ENCODE measurements around the gene KRT76.
"Not testable (repeated sequence)": the region's sequence is repeated elsewhere in the genome, so short reads cannot be mapped to it uniquely, and the experiment has no call there.

KRT76 gene

DNA sequence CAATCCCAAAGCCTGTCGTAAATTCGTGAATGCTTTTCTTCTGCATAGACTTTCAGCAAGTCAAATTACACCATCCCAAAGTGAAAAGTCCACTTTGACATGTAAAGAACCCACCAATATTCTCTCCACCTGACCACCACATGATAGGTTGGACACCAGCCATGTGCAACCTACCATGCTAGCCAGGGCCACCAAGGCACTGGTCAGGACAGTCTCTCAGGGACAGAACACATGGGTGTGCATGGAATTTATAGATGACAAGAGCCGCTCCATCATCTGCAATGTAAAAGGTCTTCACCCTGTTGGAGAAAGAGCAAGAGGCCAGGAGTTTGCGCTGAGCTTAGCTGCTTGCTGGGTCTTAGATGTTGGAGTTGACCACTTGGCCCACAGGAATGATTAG, 5.4 kb upstream of the KRT76 start:
- DNase-seq (ENCODE audit: low read depth in 1 of 2, low spot score in 1 of 2): no peak

DNA sequence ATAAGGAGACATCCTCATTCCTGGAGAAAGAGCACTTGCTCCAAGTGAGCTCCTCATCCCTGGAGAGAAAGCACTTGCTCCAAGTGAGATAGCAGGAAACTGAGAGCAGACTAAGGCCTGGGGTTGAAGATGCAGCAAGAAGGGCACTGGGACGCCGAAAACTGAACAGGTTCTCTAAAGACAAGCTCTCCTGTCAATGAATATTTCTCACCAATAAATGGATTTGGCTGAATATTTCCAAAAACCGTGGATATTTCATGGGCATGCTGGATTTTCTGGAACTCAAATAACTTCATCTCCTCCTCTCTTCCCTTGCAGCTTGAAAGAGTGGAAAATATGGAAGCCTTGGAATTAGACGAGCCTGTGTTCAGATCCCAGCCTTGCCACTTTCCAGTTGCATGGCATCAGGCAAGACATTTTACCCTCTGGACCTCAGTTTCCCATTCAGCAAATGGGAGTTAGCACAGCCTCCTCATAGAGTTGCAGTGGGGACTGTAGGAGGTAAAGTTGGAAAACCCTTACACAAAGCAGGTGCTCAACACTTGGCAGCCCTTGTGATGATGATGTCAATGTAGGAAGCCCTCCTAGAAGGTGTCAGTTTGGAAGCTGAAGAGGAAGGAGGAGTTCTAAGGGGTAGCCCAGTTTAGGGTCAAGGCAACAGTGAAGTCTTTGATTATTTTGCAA, 4.4 kb upstream of the KRT76 start:
- DNase-seq (ENCODE audit: low read depth in 1 of 2, low spot score in 1 of 2): no peak

DNA sequence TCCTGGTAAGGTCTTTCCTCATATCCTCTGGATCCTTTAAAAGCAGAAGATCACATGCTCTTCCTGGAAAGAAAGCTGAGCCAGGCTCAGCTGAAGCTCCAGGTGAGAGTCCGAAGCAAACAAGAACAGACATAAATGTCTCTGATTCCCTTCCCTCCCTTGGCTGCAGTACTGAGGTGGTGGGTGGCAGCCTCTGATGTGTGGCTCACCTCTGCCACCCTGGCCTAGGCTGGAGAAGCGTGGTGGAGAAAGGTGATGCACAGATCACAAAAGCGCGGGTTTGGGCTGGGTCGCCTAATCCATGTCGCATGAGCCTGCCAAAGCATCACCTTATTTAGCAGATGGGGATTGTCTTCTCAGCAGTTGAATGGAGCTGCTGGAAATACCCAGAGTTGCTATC, 2.8 kb upstream of the KRT76 start:
- no peak for DNase-seq (ENCODE audit: low read depth in 1 of 2, low spot score in 1 of 2)

DNA sequence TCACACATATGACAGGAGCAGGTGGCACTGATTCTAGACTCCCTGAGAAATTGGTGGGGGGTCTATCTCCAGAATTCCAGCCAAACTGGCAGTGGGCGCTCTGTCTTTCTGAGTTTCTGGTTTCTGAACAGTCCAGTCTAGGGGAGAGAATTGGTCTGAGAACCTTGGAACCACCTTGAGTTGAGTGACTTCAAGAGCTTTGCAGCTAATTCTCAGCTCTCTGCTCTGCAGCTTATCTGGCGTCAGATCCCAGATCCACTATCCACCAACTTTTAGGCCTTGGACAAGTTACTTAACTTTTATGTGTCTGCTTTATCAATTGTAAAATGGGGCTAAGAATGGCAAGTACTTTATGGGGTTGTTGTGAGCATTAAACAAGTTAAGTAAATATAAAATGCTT, 1.7 kb upstream of the KRT76 start:
- no peak for DNase-seq (ENCODE audit: low read depth in 1 of 2, low spot score in 1 of 2)

DNA sequence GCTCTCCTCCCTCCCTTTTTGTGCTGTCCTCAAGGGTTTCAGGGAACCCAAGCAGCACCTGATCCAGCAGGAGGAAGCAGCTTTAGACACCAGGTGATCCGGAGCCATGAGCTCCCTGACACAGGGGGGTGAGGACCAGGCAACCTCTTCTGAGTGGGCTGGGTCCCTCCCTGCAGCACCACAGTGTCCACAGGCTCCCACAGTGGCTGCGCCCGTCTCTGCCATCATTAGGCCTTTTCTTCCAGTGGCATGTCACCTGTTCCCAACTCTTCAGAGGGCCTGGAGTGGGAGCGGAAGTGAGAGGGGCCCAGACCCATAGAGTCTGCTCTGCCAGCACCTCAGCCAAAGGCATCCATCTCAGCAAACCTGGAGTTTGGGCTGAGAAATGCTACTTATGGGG, 421 bp upstream of the KRT76 start:
- DNase-seq (ENCODE audit: low read depth in 1 of 2, low spot score in 1 of 2): no peak

DNA sequence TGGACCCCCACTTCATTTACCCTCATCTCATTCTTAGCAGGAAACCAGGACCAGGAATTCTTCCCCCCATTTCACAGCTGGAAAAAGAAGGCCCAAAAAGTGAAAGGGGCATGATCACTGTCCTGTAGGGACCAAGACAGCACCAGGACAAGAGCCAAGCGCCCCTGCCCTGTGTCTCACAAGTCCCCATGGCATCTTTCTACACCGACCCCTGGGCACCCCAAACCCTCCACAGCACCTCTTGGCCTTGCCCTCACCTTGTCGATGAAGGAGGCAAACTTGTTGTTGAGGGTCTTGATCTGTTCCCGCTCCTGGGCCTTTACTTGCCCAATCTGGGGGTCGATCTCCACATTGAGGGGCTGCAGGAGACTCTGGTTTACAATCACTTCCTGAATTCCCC, 710 bp downstream of the KRT76 start:
- DNase-seq (ENCODE audit: low read depth in 1 of 2, low spot score in 1 of 2): no peak

DNA sequence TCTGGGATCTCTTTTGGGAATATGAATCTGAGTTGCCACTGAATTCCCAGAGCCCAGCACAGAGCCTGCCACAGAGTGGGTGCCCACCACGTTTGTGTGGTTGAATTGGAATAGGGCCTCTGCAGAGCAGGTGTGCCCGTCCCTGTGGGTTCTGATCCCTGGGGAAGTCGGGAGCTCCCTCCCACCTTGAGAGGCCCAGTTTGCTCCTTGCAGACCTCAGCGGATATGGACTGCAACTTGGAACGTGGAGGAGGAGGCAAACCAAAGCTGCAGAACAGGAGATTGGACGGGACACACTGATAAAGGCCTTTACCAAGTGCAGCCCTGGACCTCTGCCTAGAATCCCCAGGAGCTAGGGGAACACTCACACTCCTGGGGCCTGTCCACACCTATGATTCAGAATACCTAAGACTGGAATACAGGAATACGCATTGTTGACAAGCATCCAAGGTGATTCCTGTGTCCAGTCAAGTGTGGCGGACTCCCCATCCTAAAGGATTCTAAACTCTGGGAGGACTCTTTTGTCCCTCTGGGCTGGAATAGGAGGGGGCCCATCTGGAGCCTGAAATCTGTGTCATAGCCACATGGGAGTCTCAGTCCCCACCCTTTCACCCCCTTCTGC, 2.4 kb downstream of the KRT76 start:
- no peak for DNase-seq (ENCODE audit: low read depth in 1 of 2, low spot score in 1 of 2)

DNA sequence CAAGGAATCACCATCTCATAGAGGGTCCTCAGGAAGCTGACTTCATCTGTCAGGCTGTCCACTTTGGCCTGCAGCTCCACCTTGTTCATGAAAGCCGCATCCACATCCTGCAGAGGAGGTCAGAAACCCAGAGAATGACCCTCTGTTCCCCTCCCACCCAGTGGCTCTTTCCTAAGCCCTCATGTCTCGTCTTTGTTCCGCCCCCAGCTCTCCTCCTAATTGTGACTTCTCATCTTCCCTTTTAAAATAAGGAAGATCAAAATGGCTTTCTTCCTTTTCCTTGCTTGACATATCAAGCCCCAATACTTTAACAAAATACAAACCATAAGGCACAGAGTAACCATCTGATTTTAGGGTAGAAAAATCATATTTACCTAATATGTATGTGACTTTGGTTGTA, 4.4 kb downstream of the KRT76 start:
- no peak for DNase-seq (ENCODE audit: low read depth in 1 of 2, low spot score in 1 of 2)

DNA sequence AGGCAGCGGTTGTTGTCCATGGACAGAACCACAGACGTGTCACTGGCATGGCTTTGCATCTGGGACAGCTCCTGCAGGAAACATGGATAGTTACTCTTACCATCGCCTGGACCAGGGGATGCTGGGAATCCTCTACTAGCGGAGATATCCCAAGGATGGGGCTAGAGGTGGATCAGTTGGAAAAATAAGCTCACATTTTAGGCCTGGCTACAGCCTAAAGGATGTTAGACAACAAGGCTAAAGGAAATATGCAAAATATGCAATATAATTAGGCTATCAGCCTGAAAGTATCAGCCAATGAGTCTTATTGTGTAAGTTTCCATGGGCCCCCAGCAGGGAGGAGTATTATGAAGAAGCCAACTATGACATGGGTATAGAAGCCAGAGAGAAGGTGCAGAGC, 5.0 kb downstream of the KRT76 start:
- no peak for DNase-seq (ENCODE audit: low read depth in 1 of 2, low spot score in 1 of 2)

DNA sequence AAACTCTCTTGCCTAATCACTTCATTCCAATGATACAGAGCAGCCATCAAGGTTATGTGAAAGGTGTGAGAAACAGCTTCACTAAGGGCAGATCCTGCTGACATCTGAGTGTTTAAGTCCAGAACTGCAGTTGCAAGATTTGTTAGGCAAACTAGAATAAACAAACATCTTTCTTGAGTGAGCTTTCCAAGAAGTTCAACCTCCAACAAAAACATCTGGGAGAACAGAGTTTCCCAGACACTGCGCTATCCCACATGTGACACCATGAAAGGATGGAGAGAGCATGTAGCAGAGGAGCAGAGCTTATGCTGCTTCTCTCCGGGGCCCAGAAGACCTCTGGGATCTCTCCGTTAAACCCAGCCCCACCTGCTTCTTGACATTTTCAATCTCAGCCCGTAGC, 5.6 kb downstream of the KRT76 start:
- no peak for DNase-seq (ENCODE audit: low read depth in 1 of 2, low spot score in 1 of 2)

DNA sequence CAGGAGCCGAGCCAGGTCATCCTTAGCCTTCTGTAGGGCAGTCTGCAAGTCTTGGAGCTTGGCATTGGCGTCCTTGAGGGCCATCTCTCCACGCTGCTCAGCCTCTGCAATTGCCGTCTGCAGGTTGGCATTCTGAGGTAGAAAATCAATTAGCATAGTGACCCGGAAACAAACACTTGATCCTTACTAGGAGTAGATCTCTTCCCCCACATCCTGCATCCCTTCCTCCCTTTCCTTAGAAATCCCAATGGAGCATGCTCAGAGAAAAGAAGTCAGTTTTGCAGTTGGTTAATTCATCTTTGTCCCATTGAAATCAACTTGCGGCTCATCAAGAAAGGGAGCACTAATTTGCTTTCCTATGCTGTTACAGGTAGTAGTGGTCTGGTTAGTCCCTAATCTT, 6.1 kb downstream of the KRT76 start:
- no peak for DNase-seq (ENCODE audit: low read depth in 1 of 2, low spot score in 1 of 2)

DNA sequence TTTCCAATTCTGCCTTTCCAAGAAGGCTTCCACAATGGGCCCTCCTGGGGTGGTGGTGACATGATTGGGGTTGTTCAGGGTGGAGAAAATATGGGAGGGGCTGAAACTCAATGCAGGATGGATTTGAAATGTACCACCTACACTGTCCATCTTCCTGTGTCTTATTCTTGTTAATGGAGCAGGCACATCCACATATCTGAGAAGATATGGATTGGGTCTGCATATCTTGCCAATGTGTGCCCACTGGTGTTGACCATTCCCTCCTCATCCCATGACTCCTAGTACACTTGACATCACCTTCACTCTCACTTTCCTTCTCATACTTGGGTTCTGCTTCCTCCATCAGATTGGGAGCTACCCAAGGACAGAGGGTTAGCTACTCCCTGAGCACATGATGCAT, 7.2 kb downstream of the KRT76 start:
- no peak for DNase-seq (ENCODE audit: low read depth in 1 of 2, low spot score in 1 of 2)

DNA sequence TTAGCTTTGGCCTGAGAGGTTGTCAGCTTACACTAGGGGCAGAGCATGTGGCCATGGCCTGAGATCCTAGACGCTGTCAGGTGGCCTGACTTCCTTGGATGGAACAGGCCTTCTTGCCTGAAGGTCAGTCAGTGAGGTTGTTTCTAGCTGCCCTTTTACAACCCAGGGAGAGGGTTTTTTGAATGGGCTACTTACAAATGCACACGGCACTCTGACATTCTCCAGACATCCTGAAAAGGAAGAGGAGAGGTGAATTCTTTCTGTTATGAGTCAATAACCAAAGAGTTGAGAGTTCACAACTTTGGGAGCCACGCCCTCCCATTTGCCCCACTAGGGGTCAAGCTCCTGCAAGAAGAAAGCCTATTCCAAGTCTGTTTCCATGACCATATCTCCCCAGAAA, 7.8 kb downstream of the KRT76 start:
- no peak for DNase-seq (ENCODE audit: low read depth in 1 of 2, low spot score in 1 of 2)

DNA sequence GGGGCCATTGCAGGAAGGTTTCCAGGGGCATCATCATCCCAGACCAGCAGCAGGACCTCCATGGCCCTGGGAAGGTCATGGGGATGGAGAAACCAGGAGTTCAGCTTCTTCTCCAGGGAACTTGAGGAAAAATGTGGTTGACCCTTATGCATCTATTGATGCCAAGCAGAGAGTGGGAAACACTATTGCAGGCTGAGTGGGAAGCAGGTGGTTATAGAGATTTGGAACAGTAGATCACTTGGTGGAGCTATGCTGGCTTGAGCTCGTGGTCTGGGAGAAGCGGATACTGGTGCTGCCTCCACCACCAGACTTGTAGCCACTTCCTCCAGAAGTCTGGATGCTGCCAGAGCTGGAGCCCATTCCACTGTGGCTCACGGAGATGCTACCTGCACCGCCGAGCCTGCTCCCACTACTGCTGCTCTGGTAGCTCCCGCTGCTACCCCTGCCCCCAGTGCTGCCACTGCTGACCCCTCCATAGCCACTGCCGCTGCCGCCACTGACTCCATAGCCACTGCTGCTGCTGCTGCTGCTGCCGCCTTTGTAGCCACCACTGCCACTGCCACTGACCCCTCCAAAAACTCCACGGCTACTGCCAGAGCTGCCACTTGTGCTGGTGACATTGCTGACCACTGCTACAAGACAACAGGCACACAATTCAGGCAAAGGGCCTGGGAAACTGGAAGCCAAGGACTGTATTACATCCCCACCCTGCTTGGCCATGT, 8.5 kb downstream of the KRT76 start:
- DNase-seq (ENCODE audit: low read depth in 1 of 2, low spot score in 1 of 2): no peak

DNA sequence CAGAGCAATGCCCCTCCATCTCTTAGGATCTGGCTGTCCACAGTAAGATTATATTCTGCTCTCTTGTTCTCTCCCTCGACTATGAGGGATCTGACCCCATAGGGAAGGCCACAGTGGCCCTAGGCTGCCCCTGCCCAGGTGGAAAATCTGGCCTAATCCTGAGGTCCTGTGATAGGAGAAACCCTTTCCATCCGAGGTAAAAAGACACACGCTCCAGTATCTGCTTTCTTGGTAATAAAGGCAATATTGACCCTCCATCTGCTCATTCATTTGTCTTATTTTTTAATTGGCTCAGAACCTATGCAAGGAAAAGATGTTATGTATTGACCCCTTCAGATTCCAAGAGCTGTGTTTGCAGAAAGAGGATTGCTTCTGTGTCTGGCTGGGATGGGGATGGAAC, 9.7 kb downstream of the KRT76 start:
- DNase-seq (ENCODE audit: low read depth in 1 of 2, low spot score in 1 of 2): no peak

DNA sequence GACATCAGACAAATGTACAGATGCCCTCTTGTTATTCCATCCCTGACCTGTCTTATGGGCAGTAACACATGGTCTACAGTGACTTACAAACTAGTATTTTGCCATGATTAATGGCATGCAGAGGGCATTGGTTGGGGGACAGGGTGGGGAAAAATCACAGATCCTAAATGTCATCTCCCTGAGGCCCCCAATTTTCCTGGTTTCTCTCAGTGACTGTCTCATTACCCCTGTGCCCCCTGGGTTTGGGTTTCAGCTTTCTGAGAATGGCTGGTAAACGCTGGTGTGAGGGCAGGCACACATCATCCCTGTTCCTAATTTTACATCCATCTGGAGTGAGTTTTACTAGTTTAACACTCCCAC, 10.1 kb downstream of the KRT76 start:
- no peak for DNase-seq (ENCODE audit: low read depth in 1 of 2, low spot score in 1 of 2)

DNA sequence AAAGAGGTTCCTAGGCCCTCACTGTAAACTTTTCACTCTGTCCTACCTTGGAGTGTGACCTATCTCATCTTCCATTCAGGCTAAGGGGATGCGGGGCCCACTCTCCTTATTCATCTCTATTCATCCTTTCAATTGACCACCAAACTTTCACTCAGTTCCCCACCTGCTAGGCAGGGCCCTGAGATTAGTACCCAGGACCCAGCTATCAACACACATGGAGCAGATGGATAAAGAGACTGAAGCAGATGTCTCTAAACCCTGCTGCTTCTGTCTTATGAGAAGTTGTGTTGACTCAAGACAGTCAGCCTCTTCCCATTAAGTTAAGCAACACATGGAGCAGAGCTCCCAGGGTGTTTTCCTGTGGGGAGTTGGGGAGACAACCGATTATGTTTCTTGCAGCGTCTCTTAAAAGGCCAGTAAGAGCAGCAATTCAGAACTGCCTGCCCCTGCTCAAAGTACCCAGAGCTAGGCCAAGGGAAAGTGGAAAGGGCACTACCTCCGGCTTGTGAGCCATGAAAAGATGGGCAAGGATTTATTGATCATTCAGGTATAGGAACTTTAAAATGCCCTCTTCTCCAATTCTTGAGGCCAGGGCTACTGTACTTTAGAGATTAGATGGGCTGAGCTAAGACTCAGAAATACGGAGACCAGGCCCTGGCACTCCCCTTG, 10.7 kb downstream of the KRT76 start:
- DNase-seq (ENCODE audit: low read depth in 1 of 2, low spot score in 1 of 2): no peak

DNA sequence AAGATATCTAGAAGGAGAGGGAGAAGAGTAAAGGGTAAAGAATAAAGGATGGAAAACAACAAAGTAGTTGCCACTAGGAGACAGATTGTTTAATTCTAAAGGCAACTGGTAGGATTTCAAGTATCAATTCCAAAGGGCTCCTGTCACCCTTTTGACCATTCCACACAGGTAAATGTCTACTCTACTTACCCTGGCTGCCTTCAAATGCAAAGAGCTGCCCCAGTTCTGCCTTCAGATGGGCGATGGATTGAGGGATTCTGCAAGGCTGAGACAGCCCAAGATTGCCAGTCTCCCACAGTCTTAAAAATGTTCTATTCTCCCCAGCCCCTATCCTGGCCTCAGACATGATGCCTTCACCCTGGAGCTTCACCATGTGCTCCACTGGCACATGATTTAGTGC, 11.4 kb downstream of the KRT76 start:
- DNase-seq (ENCODE audit: low read depth in 1 of 2, low spot score in 1 of 2): no peak

DNA sequence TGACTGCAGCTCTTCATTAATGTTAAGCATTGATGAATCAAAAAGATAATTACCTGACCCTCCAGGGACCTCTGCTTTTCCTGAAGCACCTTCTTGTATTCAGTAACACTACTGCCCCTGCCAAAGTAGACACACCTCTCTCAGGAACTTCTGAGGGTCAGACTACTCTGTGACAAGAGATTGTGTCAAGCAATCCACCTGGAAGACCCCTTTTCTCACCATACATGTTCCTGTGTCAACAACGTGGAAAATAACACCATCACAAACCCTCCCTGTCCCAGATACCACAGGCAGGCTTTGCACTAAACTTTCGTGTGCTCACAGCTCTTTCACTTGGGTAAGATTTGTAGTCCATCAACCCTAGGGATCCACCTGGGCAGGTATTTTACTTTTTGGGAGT, 13.2 kb downstream of the KRT76 start:
- DNase-seq (ENCODE audit: low read depth in 1 of 2, low spot score in 1 of 2): no peak

DNA sequence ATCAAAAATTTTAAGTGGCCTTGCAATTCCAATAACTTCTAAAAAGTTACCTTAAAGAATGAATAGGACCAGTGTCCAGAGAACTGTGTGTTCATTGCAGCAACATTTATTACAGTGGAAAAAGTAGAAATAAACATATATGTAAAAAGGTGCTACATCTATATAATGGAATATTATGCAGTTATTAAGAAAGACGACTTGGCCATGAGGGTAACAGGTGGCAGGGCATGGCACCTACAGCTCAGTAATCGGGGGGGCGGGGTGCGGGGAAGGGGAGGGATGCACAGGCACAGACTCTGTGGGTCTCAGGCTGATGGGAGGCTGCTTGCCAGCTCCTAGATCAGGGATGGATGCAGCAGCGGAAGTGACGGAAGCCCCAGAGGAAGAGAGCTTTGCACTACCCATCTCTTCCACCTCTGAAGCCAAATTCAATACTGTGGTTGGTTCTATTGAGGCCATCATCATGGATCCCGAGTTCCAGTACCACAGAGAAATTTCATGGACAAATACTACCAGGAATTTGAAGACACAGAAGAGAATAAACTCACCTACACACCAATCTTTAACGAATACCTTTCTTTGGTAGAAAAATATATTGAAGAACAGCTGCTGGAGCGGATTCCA, 14.0 kb downstream of the KRT76 start:
- DNase-seq (ENCODE audit: low read depth in 1 of 2, low spot score in 1 of 2): no peak

DNA sequence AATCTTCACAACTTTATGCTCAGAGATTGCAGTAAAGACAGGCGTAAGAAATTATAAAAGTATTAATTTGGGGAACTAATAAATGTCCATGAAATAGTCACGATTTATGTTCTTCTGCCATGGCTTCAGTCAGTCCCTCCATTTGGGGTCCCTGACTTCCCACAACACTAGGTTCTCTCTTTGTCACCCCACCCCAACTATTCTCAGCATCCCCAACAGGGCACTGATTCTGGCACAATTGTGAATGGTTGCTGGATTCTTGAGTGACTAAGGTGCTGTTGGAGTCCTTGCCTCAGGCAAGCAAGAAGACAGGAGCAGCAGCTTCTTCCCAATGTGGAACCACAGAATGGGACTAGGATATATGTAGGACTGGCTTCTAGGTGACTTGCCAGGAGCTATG, 15.3 kb downstream of the KRT76 start:
- DNase-seq (ENCODE audit: low read depth in 1 of 2, low spot score in 1 of 2): no peak

DNA sequence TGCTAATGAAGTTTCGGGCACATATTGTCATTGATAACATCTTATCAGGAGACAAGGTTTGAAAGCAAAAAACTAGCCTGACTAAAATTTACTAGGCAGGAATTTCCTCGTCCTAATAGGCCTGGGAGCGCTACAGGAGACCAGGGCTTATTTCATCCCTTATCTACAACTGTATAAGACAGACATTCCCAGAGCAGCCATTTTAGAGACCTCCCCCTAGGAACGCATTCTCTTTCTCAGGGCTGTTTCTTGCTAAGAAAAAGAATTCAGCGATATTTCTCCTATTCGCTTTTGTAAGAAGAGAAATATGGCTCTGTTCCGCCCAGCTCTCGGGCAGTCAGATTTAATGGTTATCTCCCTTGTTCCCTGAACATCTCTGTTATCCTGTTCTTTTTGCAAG, 15.9 kb downstream of the KRT76 start:
- not testable (repeated sequence) for DNase-seq (ENCODE audit: low read depth in 1 of 2, low spot score in 1 of 2)
